ENCODE results near the gene FGF11. TPM values are rescaled to one million over a fixed set of nuclear protein-coding genes. Genes with fewer than 3 reads are reported as not detected.
A peak's percentile ranks its signal among the peaks of the same experiment; 100 is the strongest.

Gene FGF11
- total and polyA plus RNA-seq, 2 donors (not counting 1 experiment from before 2014, with no cell fraction given), result 0.33 to 0.87 TPM

DNA sequence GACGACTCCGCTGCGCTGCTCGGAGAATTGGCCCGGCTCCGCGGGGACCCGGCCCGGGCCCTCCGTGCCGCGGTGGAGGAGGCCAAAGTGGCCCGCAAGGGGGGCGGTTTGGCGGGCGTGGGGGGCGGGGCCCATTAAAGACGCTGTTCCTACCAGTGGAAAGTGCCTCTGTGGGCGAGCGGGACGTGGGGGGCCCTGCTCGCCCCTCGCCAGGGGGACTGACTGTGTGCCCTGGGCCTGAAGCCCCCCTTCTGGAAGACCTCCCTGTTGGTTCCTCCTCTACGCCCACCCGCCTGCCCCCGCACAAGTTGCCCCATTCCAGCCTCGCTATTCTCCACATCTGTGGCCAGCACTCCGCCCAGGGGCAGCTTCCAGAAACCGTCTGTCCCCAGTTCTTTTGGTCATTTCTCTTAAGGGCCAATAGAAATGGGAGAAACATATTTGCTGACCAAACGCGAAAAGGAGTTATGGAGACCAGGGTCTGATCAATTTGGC is 1.9 kb upstream of the FGF11 start:
- Histone ChIP-seq H3K9ac (ENCODE audit: insufficient read depth, low read length) (no peak overlapping the region), H4K20me1 (ENCODE audit: control insufficient read depth, extremely low read depth, insufficient read depth, low read length) (no peaks in the 10 kb centered on the region), H3K4me1 (ENCODE audit: control insufficient read depth, extremely low read depth, insufficient read depth, low read length) (peaks cover 13% of the 10 kb centered on the region), H2AFZ (ENCODE audit: low read length) (no peak overlapping the region), H3K79me2 (ENCODE audit: control insufficient read depth, insufficient read depth, low read length) (no peaks in the 10 kb centered on the region), H3K27me3 (ENCODE audit: control insufficient read depth, insufficient read depth, low read length) (peaks cover 25% of the 10 kb centered on the region), H3K9me3 (ENCODE audit: control insufficient read depth, insufficient read depth, low read depth, low read length) (no peaks in the 10 kb centered on the region), H3K4me2 (ENCODE audit: extremely low read depth, insufficient read depth, low read length) (peak overlapping the region; percentile 75), H3K36me3 (ENCODE audit: control insufficient read depth, insufficient read depth, low read length) (no peaks in the 10 kb centered on the region), H3K4me3 (replicated peaks in 1 of 4; ENCODE audit: control extremely low read depth in 1 of 4, insufficient read depth in 1 of 4, low read depth in 3 of 4, low read length in 4 of 4) (peak overlapping the region in 1 of 4 experiments; percentile 42), H3K27ac (ENCODE audit: insufficient read depth, low read length) (no peak overlapping the region)
- no peak for DNase-seq (ENCODE audit: low read depth in 2 of 2)
- TF ChIP-seq, protein P1, sequence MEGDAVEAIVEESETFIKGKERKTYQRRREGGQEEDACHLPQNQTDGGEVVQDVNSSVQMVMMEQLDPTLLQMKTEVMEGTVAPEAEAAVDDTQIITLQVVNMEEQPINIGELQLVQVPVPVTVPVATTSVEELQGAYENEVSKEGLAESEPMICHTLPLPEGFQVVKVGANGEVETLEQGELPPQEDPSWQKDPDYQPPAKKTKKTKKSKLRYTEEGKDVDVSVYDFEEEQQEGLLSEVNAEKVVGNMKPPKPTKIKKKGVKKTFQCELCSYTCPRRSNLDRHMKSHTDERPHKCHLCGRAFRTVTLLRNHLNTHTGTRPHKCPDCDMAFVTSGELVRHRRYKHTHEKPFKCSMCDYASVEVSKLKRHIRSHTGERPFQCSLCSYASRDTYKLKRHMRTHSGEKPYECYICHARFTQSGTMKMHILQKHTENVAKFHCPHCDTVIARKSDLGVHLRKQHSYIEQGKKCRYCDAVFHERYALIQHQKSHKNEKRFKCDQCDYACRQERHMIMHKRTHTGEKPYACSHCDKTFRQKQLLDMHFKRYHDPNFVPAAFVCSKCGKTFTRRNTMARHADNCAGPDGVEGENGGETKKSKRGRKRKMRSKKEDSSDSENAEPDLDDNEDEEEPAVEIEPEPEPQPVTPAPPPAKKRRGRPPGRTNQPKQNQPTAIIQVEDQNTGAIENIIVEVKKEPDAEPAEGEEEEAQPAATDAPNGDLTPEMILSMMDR (conservative IDR thresholded peaks at IDR 0.05 in 1 of 2, IDR thresholded peaks at IDR 0.05 in 1 of 2; ENCODE audit: low read depth in 1 of 2, low read length in 2 of 2), result no peak
- no peak for TF ChIP-seq EZH2 (IDR thresholded peaks at IDR 0.05; ENCODE audit: low read length, missing control alignments)

DNA sequence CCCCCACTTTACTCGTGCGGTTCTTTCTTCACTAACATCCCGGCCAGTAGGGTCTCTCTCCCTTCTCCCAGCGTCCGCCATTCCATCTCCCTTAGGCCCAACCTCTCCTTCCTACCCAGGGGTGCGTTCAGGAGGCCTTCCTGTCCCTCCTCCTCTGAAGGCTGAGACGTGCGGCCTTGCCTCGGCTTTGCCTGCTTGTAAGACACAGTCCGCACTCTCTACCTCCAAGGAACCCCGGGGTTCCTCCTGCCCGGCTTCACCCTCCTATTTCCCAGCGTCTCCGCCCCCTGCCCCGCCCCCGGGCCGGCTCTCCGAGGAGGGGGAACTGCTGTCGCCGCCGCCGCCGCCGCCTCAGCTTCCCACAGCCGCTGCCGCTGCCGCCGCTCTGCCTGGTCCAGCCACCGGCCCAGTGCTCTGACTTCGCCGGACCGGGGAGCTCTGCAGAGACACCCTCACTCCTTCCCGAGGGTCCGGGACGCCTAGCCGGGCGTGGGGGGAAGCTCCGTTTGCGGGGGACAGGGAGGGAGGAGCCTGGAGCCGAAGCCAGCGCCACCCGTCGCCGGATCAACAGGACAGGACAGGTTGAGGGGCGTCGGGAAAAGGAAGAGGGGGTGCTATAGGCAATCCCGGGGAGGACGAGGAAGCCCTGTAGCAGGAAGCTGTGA is 1.2 kb upstream of the FGF11 start:
- Histone ChIP-seq H2AFZ (ENCODE audit: low read length) (no peak overlapping the region), H4K20me1 (ENCODE audit: control insufficient read depth, extremely low read depth, insufficient read depth, low read length) (no peaks in the 10 kb centered on the region), H3K9ac (ENCODE audit: insufficient read depth, low read length) (no peak overlapping the region), H3K4me3 (replicated peaks in 1 of 4; ENCODE audit: control extremely low read depth in 1 of 4, insufficient read depth in 1 of 4, low read depth in 3 of 4, low read length in 4 of 4) (peak overlapping the region in 1 of 4 experiments; percentile 42), H3K27me3 (ENCODE audit: control insufficient read depth, insufficient read depth, low read length) (peaks cover 25% of the 10 kb centered on the region), H3K4me2 (ENCODE audit: extremely low read depth, insufficient read depth, low read length) (peak overlapping the region; percentile 9), H3K79me2 (ENCODE audit: control insufficient read depth, insufficient read depth, low read length) (no peaks in the 10 kb centered on the region), H3K27ac (ENCODE audit: insufficient read depth, low read length) (no peak overlapping the region), H3K4me1 (ENCODE audit: control insufficient read depth, extremely low read depth, insufficient read depth, low read length) (peaks cover 13% of the 10 kb centered on the region), H3K36me3 (ENCODE audit: control insufficient read depth, insufficient read depth, low read length) (no peaks in the 10 kb centered on the region), H3K9me3 (ENCODE audit: control insufficient read depth, insufficient read depth, low read depth, low read length) (no peaks in the 10 kb centered on the region)
- TF ChIP-seq, protein P1 (conservative IDR thresholded peaks at IDR 0.05 in 1 of 2, IDR thresholded peaks at IDR 0.05 in 1 of 2; ENCODE audit: low read depth in 1 of 2, low read length in 2 of 2), result no peak
- peak; percentile 60 for TF ChIP-seq EZH2 (IDR thresholded peaks at IDR 0.05; ENCODE audit: low read length, missing control alignments)
- no peak for DNase-seq (ENCODE audit: low read depth in 2 of 2)

DNA sequence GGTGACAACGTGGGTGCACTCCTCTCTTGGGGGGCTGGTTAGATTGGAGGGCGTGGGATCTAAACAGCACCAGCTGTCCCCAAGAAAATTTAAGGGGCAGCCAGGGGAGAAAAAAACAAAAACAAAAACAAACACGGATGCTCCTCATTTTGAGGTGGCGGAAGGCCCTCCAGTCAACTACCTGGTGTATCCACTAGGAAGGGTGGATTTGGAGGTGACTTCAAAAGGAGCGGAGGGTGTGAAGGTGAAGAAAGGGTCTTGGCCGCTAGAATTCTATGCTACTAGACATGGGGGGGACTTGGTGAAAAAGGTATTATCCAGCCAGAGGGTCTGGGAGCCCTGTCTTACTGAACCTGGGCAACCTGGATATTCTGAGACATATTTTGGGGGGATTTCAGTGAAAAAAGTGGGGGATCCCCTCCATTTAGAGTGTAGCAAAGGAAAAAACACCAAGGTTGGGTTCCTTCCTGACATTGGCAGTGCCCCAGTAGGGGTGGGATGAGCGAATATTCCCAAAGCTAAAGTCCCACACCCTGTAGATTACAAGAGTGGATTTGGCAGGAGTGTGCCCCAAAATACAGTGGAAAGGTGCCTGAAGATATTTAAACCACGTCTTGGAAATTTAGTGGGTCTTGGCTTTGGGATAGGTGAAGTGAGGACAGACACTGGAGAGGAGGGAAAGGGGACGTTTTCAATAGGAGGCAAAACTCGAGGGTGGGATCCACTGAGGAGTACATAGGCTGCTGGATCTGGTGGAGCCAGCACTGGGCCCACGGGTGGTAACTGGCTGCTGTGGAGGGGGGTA is 454 bp upstream of the FGF11 start:
- TF ChIP-seq EZH2 (IDR thresholded peaks at IDR 0.05; ENCODE audit: low read length, missing control alignments), result peak; percentile 91
- TF ChIP-seq, protein P1 (conservative IDR thresholded peaks at IDR 0.05 in 1 of 2, IDR thresholded peaks at IDR 0.05 in 1 of 2; ENCODE audit: low read depth in 1 of 2, low read length in 2 of 2), result no peak
- H4K20me1 ChIP-seq (ENCODE audit: control insufficient read depth, extremely low read depth, insufficient read depth, low read length), result no peaks in the 10 kb centered on the region
- H3K9me3 ChIP-seq (ENCODE audit: control insufficient read depth, insufficient read depth, low read depth, low read length), result no peaks in the 10 kb centered on the region
- no peak overlapping the region for H2AFZ ChIP-seq (ENCODE audit: low read length)
- no peak for DNase-seq (ENCODE audit: low read depth in 2 of 2)
- H3K36me3 ChIP-seq (ENCODE audit: control insufficient read depth, insufficient read depth, low read length), result no peaks in the 10 kb centered on the region
- peak overlapping the region in 1 of 4 experiments; percentile 42 for H3K4me3 ChIP-seq (replicated peaks in 1 of 4; ENCODE audit: control extremely low read depth in 1 of 4, insufficient read depth in 1 of 4, low read depth in 3 of 4, low read length in 4 of 4)
- H3K4me1 ChIP-seq (ENCODE audit: control insufficient read depth, extremely low read depth, insufficient read depth, low read length), result peaks cover 13% of the 10 kb centered on the region
- no peak overlapping the region for H3K4me2 ChIP-seq (ENCODE audit: extremely low read depth, insufficient read depth, low read length)
- no peak overlapping the region for H3K9ac ChIP-seq (ENCODE audit: insufficient read depth, low read length)
- H3K27me3 ChIP-seq (ENCODE audit: control insufficient read depth, insufficient read depth, low read length), result peaks cover 25% of the 10 kb centered on the region
- H3K79me2 ChIP-seq (ENCODE audit: control insufficient read depth, insufficient read depth, low read length), result no peaks in the 10 kb centered on the region
- no peak overlapping the region for H3K27ac ChIP-seq (ENCODE audit: insufficient read depth, low read length)
